COLO668 (cell line): ENCODE results near the gene SFTPA2.
"Not testable (repeated sequence)": the region's sequence is repeated elsewhere in the genome, so short reads cannot be mapped to it uniquely, and the experiment has no call there.

Source experiments
- DNase-seq: peaks from one replicate; lab custom pipeline; 2025; ENCODE audit not compliant: unreplicated experiment; lab: John Stamatoyannopoulos, UW

Gene SFTPA2

GRCh38 chr10:79561257-79561656, 1.1 kb upstream of the SFTPA2 start:
- no peak for DNase-seq

- no peak for DNase-seq
These were observed 481 bp downstream of the SFTPA2 start for GRCh38 chr10:79559726-79560125.

- DNase-seq = not testable (repeated sequence)
These were observed 3.2 kb downstream of the SFTPA2 start for GRCh38 chr10:79556961-79557360.

DNA sequence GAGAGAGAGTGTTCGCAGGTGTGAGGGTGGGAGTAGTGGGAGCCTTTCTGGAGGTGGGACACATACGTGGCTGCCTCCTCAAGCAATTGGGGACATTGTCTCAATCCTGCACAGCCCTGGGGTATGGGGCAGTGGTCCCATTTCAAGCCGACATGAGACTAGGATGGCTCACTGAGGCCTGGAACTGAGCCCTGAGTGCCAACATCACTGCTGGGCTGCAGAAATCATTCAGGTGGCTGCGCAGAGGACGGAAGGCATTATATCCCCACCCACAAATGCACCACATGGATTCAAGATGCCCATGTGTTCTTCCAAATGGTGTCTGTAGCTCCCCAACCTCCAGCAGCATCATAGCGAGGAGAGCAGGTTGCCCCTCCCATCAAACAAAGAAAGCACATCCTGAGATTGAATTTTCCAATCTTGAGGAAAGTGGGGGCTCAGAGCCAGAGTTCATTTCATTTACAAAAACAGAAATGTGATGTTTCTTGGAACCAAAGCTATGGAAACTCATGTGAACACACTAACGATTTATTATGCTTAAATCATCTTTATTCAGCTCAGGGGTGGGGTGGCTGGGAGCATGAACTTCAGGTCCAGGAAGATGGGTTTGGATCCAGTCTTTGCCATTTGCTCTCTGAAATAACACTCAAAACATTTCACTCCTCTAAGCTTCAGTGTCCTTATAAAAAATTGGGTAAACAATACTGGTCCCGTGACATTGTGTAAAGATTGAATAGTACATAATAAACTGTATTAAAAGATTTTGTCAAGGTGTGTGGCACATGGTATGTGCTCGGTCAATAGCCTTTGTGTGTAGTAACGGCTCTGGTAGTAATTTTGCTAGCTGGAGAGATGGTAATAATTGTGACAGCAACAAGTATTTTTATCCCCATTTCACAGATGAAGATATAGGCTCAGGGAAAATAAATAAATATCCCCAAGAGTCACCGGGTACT, 4.6 kb downstream of the SFTPA2 start:
- DNase-seq = no peak

- DNase-seq = no peak
These were observed 8.1 kb downstream of the SFTPA2 start for GRCh38 chr10:79552143-79552542.

DNA sequence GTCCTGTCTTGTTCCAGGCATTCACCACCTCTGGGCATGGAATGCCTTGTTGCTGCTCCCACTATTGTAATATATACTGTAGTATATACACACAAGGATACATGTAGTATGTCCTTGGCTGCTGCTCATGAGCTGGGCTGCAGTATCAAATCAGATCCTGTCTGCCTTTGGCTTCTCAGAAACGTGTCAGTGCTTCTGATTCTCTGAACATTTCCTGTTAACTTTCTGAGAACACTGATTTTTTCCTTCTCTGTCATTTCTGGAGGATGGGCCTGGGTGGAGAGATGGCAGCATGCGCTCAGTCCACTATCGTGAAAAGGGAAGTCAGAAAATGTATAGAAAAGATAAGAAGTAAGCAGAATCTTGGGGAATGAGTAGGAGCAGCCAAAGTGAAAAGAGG, 12.2 kb downstream of the SFTPA2 start:
- no peak for DNase-seq

GRCh38 chr10:79547128-79547527, 13.1 kb downstream of the SFTPA2 start:
- DNase-seq = not testable (repeated sequence)

GRCh38 chr10:79544926-79545659, 15.1 kb downstream of the SFTPA2 start:
- DNase-seq = not testable (repeated sequence)

DNA sequence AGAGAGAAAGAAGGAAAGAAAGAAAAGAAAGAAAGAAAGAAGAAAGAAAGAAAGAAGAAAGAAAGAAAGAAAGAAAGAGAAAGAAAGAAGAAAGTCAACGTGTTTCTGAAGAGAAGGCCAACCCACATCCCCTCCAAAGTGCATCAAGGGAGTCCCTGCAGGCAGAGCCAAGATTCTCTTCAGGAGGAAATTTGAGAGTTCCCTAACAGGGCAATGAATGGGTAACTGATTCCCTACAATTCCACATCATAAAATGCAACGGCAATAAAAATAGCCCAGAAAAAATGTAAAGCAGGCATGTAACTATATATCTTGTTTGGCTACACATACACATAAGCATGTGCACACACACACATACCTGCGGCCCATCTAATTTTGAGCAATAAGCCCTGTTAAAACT, 15.8 kb downstream of the SFTPA2 start:
- DNase-seq = not testable (repeated sequence)

DNA sequence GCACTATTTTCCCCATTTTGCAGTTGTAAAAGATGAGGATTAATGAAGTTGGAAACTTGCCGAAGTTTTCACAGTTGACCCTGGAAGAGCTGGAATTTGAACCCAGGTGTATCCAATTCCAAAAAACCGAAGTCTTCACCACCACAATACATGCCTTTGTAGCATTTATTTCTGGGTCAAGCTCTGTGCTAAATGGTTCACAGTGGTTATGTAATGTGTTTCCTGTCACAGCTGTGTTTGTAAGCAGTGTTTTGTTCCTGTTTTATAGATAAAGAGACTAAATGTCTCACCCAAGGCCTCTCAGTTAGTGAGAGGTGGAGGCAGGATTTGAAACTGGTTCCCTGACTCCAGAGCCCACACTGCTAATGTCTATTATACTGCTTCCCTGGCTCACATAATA, 17.6 kb downstream of the SFTPA2 start:
- DNase-seq = no peak

DNA sequence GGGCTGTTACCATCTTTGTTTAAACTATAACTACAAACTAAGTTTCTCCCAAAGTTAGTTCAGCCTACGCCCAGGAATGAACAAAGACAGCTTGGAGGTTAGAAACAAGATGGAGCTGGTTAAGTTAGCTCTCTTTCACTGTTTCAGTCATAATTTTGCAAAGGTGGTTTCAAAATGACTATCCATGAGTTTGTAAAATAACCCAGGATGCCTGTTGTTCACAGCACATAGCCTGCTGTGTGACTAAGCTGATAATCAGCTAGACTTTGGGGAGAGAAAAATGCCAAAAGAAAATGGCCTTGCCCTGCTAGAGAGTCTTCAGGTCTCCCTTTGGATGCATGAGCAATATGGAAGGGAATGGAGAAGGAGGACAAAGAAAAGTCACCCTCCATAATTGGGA, 19.3 kb downstream of the SFTPA2 start:
- not testable (repeated sequence) for DNase-seq

DNA sequence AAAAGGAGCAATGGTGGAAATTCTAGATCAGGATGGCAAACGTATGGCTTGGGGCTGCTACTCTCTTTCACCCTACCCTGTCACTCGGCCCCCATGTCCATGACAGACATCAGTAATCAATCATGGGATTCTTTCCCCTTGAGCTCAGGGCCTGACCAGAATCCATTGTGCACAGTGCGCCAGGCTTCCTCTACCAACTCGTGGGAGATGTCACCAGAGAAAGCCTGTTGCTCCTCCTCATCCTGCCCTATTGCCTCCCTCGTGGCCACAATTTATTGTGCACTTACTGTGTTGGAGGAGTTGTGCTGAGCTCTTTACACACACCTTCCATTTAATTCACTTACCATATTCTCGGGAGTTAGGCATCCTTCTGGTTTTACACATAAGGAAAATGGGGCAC, 21.9 kb downstream of the SFTPA2 start:
- not testable (repeated sequence) for DNase-seq

GRCh38 chr10:79533903-79534175, 26.4 kb downstream of the SFTPA2 start:
- not testable (repeated sequence) for DNase-seq

DNA sequence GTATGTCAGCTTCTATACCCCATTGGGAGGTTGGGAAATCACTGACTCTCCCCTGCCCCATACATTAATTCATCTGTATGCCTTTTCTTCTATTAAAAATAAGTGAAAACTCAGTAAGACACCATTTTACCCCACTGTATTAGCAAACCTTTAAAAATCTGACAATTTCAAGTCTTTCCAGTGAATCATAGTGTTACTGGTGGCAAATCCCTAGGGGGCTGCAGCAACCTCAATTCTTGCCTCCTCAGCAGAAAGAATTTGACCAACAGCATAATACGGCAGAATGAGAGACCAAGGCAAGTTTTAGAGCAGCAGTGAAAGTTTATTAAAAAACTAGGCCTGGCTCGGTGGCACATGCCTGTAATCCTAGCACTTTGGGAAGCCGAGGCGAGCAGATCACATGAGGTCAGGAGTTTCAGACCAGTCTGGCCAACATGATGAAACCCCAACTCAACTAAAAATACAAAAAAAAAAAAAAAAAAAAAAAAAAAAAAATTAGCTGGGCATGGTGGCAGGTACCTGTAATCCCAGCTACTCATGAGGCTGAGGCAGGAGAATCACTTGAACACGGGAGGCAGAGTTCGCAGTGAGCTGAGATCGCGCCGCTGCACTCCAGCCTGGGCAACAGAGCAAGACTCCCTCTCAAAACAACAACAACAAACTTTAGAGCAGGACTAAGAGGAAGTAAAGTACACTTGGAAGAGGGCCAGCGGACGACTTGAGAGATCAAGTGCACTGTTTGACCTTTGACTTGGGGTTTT, 26.9 kb downstream of the SFTPA2 start:
- not testable (repeated sequence) for DNase-seq

DNA sequence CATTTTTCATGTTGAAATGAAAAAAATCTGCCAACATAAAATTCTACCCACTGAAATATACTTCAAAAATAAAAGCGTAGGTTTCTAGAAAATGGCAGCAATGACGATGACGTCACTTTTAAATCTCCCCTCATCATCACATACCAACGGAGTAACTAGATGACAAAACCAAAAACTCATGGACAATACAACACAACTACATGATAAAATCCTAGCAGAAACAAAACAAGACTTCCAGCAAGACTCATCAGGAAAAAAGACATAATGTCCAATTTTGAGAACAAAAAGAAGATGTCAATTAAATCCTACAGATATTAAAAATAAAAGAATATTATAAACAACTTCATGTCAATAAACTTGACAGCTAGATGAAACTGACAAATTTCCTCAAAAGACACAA, 31.9 kb downstream of the SFTPA2 start:
- not testable (repeated sequence) for DNase-seq

GRCh38 chr10:79525049-79525710, 35.0 kb downstream of the SFTPA2 start:
- DNase-seq = not testable (repeated sequence)

DNA sequence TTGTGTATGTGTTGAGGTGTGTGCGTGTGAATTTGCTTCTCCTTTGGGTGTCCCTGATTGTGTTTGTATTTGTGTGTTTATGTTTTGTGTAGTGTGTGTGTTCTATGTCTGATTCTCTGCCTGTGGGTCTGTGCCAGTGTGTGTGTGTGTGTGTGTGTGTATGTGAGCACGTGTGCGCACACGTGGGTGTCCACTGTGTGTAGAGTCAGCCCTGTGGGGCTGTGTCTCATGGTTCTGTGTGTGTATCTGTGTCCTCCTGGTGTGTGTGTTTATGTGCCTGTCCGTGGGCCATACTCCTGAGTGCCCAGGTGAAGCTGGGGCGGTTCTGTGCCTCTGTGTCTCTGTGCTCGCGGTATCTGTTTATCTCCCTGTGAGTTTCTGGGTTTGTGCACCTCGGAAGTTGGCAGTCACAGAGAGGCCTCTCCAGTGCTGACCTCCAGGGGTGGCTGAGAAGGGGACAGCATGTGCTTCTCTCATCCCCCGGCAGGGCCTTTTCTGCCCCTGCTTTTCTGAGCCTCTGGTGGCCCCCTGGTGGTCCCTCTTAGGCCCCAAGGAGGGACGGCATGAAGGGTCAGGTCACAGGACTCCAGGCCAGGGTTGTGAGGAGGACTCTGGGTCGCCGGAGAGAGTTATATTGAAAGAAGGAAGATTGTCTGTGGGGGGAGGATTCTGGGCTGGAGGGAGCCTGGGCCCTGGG, 36.9 kb downstream of the SFTPA2 start:
- not testable (repeated sequence) for DNase-seq

GRCh38 chr10:79522464-79522863, 37.7 kb downstream of the SFTPA2 start:
- not testable (repeated sequence) for DNase-seq

DNA sequence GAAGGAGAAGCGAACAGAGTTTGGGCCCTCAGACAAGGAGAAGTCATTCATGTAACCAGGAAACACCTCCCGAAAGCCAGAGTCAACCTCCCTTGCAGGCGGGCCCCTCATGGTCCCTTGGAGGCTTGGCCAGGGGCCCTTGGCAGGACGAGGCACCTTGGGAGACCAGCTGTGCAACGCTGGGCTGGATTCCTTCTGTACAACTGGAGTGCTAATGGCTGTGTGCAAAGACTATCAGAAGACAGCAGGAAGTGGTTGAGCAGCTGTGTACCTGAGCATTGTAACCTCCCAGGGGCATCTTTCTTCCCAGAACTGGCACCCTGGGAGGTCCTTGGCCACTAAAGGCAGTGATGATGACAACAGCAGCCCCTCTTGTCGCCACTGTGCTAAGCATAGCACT, 38.5 kb downstream of the SFTPA2 start:
- DNase-seq = not testable (repeated sequence)

DNA sequence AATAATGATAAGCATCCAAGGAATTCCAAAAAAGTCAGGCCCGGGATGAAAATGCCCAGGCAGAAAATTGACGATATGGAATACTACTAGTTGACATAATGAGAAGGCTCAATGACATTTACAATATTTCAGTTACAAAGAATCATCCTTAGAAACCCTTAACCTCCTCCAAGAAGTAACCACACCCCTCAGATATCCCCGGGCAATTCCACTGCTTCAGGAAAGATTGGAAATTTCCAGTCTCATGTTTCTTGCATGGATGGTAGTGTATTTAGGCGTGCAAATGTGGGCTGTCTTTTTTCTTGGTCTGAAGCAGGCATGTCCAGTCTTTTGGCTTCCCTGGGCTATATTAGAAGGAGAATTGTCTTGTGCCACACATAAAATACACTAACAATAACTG, 42.6 kb downstream of the SFTPA2 start:
- DNase-seq = not testable (repeated sequence)
